ENCODE measurements around the gene CC2D2A.

GRCh38 chr4:15443371-15444160 is 26.1 kb upstream of the CC2D2A start:
- TF ChIP-seq, protein P1, sequence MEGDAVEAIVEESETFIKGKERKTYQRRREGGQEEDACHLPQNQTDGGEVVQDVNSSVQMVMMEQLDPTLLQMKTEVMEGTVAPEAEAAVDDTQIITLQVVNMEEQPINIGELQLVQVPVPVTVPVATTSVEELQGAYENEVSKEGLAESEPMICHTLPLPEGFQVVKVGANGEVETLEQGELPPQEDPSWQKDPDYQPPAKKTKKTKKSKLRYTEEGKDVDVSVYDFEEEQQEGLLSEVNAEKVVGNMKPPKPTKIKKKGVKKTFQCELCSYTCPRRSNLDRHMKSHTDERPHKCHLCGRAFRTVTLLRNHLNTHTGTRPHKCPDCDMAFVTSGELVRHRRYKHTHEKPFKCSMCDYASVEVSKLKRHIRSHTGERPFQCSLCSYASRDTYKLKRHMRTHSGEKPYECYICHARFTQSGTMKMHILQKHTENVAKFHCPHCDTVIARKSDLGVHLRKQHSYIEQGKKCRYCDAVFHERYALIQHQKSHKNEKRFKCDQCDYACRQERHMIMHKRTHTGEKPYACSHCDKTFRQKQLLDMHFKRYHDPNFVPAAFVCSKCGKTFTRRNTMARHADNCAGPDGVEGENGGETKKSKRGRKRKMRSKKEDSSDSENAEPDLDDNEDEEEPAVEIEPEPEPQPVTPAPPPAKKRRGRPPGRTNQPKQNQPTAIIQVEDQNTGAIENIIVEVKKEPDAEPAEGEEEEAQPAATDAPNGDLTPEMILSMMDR (IDR thresholded peaks at IDR 0.05; ENCODE audit: poor library complexity, severe bottlenecking), result no peak
- TF ChIP-seq TAF1 (IDR thresholded peaks at IDR 0.05; ENCODE audit: low read depth) (no peak), MXI1 (conservative IDR thresholded peaks at IDR 0.05; ENCODE audit: poor library complexity, severe bottlenecking) (no peak), REST (IDR thresholded peaks at IDR 0.05; ENCODE audit: borderline replicate concordance) (no peak), EZH2 (IDR thresholded peaks at IDR 0.05; ENCODE audit: borderline replicate concordance, insufficient read depth, low read length, poor library complexity, severe bottlenecking) (no peak)

All from neural cell (in vitro differentiated cells).